ENCODE results near the gene SPDYC. TPM values are rescaled to one million over a fixed set of nuclear protein-coding genes. Genes with fewer than 3 reads are reported as not detected.
A peak's percentile ranks its signal among the peaks of the same experiment; 100 is the strongest.
"Not testable (repeated sequence)": the region's sequence is repeated elsewhere in the genome, so short reads cannot be mapped to it uniquely, and the experiment has no call there.

The SPDYC gene
- total RNA-seq, 1 donor from 2014 or later = not detected

- DNase-seq (ENCODE audit: low read depth in 2 of 2) = peak; percentile 80 to 94
Observed at GRCh38 chr11:65134240-65134951, 35.6 kb upstream of the SPDYC start, which contains the start of gene SYVN1. Gene SYVN1, minus strand, starts transcription at chr11:65134519. Its CDS starts 918 bp downstream, at chr11:65133601.

- peak; percentile 96 to 99 for DNase-seq (ENCODE audit: low read depth in 2 of 2)
Observed at GRCh38 chr11:65134952-65135632, 34.9 kb upstream of the SPDYC start.

DNA sequence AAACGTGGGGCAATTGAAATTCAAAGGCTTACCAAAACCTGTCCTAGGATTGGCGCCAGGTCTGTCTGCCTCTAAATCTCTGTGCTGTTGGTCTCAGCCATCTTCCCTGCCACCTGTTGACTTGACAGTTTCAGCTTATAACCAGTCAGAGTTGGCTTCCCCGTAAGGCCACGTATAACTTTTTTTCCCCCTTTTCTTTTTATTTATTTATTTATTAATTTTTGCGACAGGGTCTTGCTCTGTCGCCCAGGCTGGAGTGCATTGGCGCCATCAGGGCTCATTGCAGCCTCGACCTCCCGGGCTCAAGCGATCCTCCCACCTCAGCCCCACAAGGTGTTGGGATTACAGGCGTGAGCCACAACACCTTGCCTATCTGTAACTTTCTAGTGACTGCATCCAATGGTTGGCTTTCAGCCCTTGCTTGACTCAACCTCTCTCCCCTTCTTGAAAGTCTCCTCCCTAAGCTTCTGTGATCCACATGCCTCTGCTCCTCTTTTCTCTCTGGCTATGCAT lies 34.3 kb upstream of the SPDYC start:
- DNase-seq (ENCODE audit: low read depth in 2 of 2) = no peak

DNA sequence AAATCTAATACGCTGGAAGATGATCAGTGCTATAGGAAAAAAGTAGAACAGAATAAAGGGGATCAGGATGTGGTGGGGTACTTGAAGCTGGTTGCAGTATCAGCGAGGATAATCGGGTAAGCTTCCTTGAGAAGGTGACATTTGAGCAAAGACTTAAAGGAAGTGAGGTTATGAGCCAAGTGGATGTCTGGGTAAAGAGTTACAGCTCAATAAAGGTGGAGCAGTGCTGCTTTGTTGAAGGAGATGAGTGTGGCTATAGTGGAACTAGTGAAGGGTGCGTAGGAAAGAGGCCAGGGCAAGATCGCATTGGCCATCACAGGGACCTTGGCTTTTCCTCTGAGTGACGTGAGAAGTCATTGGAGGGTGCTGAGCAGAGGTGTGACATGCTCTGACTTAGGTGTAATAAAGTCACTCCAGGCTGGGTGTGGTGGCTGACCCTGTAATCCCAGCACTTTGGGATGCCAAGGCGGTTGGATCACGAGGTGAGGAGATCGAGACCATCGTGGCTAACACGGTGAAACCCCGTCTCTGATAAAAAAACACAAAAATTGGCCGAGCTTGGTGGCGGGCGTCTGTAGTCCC lies 33.4 kb upstream of the SPDYC start:
- no peak for DNase-seq (ENCODE audit: low read depth in 2 of 2)

- no peak for DNase-seq (ENCODE audit: low read depth in 2 of 2)
Observed at GRCh38 chr11:65141896-65142494, 28.0 kb upstream of the SPDYC start.

- no peak for DNase-seq (ENCODE audit: low read depth in 2 of 2)
Observed at GRCh38 chr11:65147352-65148075, 22.5 kb upstream of the SPDYC start.

GRCh38 chr11:65148657-65149056 lies 21.4 kb upstream of the SPDYC start:
- no peak for DNase-seq (ENCODE audit: low read depth in 2 of 2)

GRCh38 chr11:65150131-65150508 lies 19.9 kb upstream of the SPDYC start:
- not testable (repeated sequence) for DNase-seq (ENCODE audit: low read depth in 2 of 2)

DNA sequence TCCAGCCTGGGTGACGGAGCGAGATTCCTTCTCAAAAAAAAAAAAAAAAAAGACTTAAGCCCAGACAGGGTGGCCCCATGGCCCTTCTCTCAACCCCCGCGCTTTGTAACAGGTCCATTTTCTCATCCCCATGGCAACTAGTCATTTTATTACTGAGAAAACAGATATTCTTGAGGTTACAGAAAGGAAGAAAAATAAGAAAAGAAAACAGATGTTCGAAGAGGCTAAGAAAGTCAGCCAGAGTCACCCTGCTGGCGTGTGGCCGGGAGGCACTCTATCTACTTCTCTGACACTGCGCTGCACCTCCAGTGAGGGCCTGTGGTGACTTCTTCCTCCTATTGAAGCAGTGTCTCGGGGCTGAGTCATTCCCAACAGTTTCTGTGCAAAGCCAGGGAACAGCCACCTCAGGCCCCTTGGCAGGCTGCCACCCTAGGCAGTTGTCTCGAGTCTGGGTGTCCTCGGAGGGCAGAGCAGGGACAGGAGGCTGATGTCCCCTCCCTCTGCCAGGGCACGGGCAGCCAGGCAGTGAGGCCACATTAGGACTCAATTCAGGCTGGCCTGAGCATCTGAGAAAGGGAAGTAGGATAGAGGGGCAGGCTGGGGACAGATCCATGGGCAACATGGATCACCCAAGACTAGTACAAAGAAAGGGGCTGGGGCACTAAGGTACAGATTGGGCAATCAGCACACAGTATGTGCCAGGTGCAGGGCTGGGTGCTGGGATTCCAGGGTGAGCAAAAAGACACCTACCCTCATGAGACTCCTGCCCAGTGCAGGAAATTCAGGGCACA lies 19.3 kb upstream of the SPDYC start:
- peak in 1 of 2 donors; percentile 78 for DNase-seq (ENCODE audit: low read depth in 2 of 2)

- DNase-seq (ENCODE audit: low read depth in 2 of 2) = no peak
Observed at GRCh38 chr11:65151331-65151899, 18.6 kb upstream of the SPDYC start.

DNA sequence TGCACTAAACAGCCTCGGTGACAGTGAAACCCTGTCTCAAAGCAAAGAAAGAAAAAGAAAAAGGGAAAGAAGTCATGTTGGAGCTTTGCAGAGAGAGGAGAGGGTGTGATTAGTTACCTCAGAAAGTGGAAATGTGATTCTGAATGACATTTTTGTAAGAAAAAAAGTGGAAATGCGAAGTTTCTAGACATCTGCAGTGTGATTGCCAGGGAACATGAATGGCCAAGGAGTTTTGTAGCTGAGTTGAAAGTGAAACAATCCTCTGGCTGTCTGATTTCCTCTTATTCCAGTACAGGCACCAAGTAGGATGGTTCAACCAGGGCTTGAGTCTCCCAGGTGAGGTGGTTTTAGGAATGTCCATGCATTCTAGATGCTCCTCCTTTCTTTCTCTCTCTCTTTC lies 17.9 kb upstream of the SPDYC start:
- DNase-seq (ENCODE audit: low read depth in 2 of 2) = no peak

GRCh38 chr11:65156256-65156655 lies 13.8 kb upstream of the SPDYC start:
- DNase-seq (ENCODE audit: low read depth in 2 of 2) = no peak

GRCh38 chr11:65156926-65157325 lies 13.1 kb upstream of the SPDYC start:
- no peak for DNase-seq (ENCODE audit: low read depth in 2 of 2)

DNA sequence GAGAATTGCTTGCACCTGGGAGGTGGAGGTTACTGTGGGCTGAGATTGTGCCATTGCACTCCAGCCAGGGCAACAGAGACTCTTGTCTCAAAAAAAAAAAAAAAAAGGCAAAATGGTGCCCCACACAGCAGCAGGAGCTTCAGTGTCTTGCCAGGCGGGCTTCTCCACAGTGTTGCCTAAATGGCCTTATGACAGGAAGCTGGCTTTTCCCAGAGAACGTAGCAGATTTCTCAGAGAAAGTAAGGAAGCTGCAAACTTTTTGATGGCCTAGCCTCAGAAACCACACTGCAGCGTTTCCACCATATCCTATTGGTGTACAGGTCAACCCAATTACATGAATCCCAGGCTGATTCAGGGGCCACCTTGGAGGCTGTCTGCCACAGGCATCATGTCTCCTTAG lies 12.7 kb upstream of the SPDYC start:
- DNase-seq (ENCODE audit: low read depth in 2 of 2) = no peak

- DNase-seq (ENCODE audit: low read depth in 2 of 2) = no peak
Observed at GRCh38 chr11:65159012-65159411, 11.0 kb upstream of the SPDYC start.

GRCh38 chr11:65160643-65161042 lies 9.4 kb upstream of the SPDYC start:
- no peak for DNase-seq (ENCODE audit: low read depth in 2 of 2)

- no peak for DNase-seq (ENCODE audit: low read depth in 2 of 2)
Observed at GRCh38 chr11:65163684-65164083, 6.3 kb upstream of the SPDYC start.

GRCh38 chr11:65165410-65166317 lies 4.4 kb upstream of the SPDYC start:
- DNase-seq (ENCODE audit: low read depth in 2 of 2) = no peak

- DNase-seq (ENCODE audit: low read depth in 2 of 2) = no peak
Observed at GRCh38 chr11:65166893-65167292, 3.1 kb upstream of the SPDYC start.
